GM20000 (cell line): ENCODE measurements around the gene PNPLA7.

ENCODE experiments used
- DNase-seq: peaks from one replicate; pipeline ENCODE4 v3.0.0; 2012; ENCODE audit warnings: low spot score
- CTCF ChIP-seq: IDR thresholded peaks from 2 replicates; pipeline ENCODE4 v1.5.1; 2012; ENCODE audit warnings: mild to moderate bottlenecking, control low read depth; ENCODE audit errors: extremely low read depth, missing control alignments

The PNPLA7 gene

GRCh38 chr9:137428841-137429545 is 121.2 kb downstream of the PNPLA7 start:
- no peak for DNase-seq
- no peak for TF ChIP-seq CTCF

- TF ChIP-seq CTCF, result no peak
- DNase-seq, result no peak
Measured at GRCh38 chr9:137428311-137428630, 121.9 kb downstream of the PNPLA7 start.

- no peak for DNase-seq
- no peak for TF ChIP-seq CTCF
Measured at GRCh38 chr9:137427454-137428310, 122.5 kb downstream of the PNPLA7 start.

GRCh38 chr9:137426018-137426681 is 124.1 kb downstream of the PNPLA7 start:
- TF ChIP-seq CTCF, result no peak
- no peak for DNase-seq

- no peak for DNase-seq
- TF ChIP-seq CTCF, result no peak
Measured at GRCh38 chr9:137423514-137424291, 126.5 kb downstream of the PNPLA7 start.

GRCh38 chr9:137422604-137423513 is 127.3 kb downstream of the PNPLA7 start, which contains the start of the genes EXD3 and NOXA1:
Gene EXD3, minus strand, starts transcription at chr9:137423162. Its CDS starts 27,805 bp downstream, at chr9:137395357.
Gene NOXA1, plus strand, starts transcription at chr9:137423393. Its CDS starts 137 bp downstream, at chr9:137423530.
- peak; percentile 43 for TF ChIP-seq CTCF
- peak; percentile 100 for DNase-seq
